ENCODE measurements around the gene FCHSD1.

Gene FCHSD1

GRCh38 chr5:141650851-141651727 is at the start of gene FCHSD1:
TSS of gene FCHSD1 (minus strand) at chr5:141651418. CDS start at chr5:141651368, 50 bp downstream.
- DNase-seq = peak; percentile 89

- DNase-seq = no peak
Measured at GRCh38 chr5:141697586-141697985, 46.4 kb upstream of the FCHSD1 start.

- no peak for DNase-seq
Measured at GRCh38 chr5:141696431-141696830, 45.2 kb upstream of the FCHSD1 start.

- no peak for DNase-seq
Measured at GRCh38 chr5:141695627-141696215, 44.5 kb upstream of the FCHSD1 start.

GRCh38 chr5:141694479-141694878 is 43.3 kb upstream of the FCHSD1 start:
- DNase-seq = no peak

- DNase-seq = no peak
Measured at GRCh38 chr5:141692919-141693725, 41.9 kb upstream of the FCHSD1 start.

GRCh38 chr5:141692533-141692888 is 41.3 kb upstream of the FCHSD1 start:
- DNase-seq = no peak

- peak; percentile 88 for DNase-seq
Measured at GRCh38 chr5:141691867-141692532, 40.8 kb upstream of the FCHSD1 start.

GRCh38 chr5:141691286-141691866 is 40.2 kb upstream of the FCHSD1 start:
- DNase-seq = peak; percentile 38

- DNase-seq = no peak
Measured at GRCh38 chr5:141686648-141687416, 35.6 kb upstream of the FCHSD1 start.

- no peak for DNase-seq
Measured at GRCh38 chr5:141685591-141685990, 34.4 kb upstream of the FCHSD1 start.

- DNase-seq = no peak
Measured at GRCh38 chr5:141683596-141684141, 32.5 kb upstream of the FCHSD1 start.

GRCh38 chr5:141681695-141682641 is 30.8 kb upstream of the FCHSD1 start, which contains the start of gene ARAP3:
TSS of gene ARAP3 (minus strand) at chr5:141682230. CDS start at chr5:141680486, 1,744 bp downstream.
- peak; percentile 91 for DNase-seq

GRCh38 chr5:141681295-141681694 is 30.1 kb upstream of the FCHSD1 start:
- no peak for DNase-seq

- DNase-seq = no peak
Measured at GRCh38 chr5:141680751-141681201, 29.6 kb upstream of the FCHSD1 start.

- DNase-seq = no peak
Measured at GRCh38 chr5:141680178-141680577, 29.0 kb upstream of the FCHSD1 start.

- peak; percentile 57 for DNase-seq
Measured at GRCh38 chr5:141677415-141677814, 26.2 kb upstream of the FCHSD1 start.

- no peak for DNase-seq
Measured at GRCh38 chr5:141675672-141676071, 24.5 kb upstream of the FCHSD1 start.

- no peak for DNase-seq
Measured at GRCh38 chr5:141674747-141675146, 23.5 kb upstream of the FCHSD1 start.

All from hematopoietic multipotent progenitor cell treated with erythropoietin and hydrocortisone succinate and interleukin-3 and kit ligand, for 4 days (in vitro differentiated cells).